ENCODE measurements around the gene MIPOL1. TPM values are rescaled to one million over a fixed set of nuclear protein-coding genes. Genes with fewer than 3 reads are reported as not detected.

Gene MIPOL1
- total and polyA plus RNA-seq, 2 of the 13 experiments (the other 11 are each of a cell fraction or from before 2014, with no cell fraction given) = 8.6 to 34.2 TPM

- BruUV-seq (replicated peaks) = TSS peak; percentile 68
- FAIRE-seq (no peak), DNase-seq (ENCODE audit: low spot score) (no peak), ATAC-seq (peak; percentile 7)
- no peaks in the 10 kb centered on the region for H4K20me1 ChIP-seq (ENCODE audit: insufficient read depth, low read length)
- peak overlapping the region; percentile 86 for H3K9ac ChIP-seq (ENCODE audit: insufficient read depth, low read depth, low read length)
- peak overlapping the region; percentile 62 to 85 (median 73) for H3K4me3 ChIP-seq (replicated peaks in 1 of 3; ENCODE audit: insufficient read depth in 1 of 3, low read depth in 2 of 3, low read length in 3 of 3)
- H3K4me1 ChIP-seq (ENCODE audit: insufficient read depth, low read length) = peaks cover 75% of the 10 kb centered on the region
- H3K27ac ChIP-seq (ENCODE audit: extremely low read length, insufficient read depth, low read length) = peak overlapping the region; percentile 71
- no peaks in the 10 kb centered on the region for H3K36me3 ChIP-seq (replicated peaks in 1 of 2; ENCODE audit: control insufficient read depth in 1 of 2, insufficient read depth in 2 of 2, low read length in 2 of 2)
- H3K79me2 ChIP-seq (ENCODE audit: insufficient read depth, low read length) = peaks cover 23% of the 10 kb centered on the region
- H3K27me3 ChIP-seq (ENCODE audit: control insufficient read depth in 1 of 2, insufficient read depth in 2 of 2, low read length in 2 of 2) = no peaks in the 10 kb centered on the region; a peak in 1 of 5 replicates
- ChIA-PET CTCF (ENCODE audit: low intra/inter-chr PET ratio, low total read pairs) (interaction anchor here (1.2 kb wide), 1 partner anchor 49 kb away, joined by 4 read pairs; no protein-coding TSS in a partner anchor), POLR2A (interaction anchor here (1.0 to 3.1 kb wide), 12 partner anchors 10 to 1972 kb away, joined by 4 to 29 read pairs (median 6); partner anchors contain the start of genes BRMS1L, FOXA1, MBIP and SLC25A21)
- no peaks in the 10 kb centered on the region for H3K9me3 ChIP-seq (ENCODE audit: low read length)
- in situ Hi-C loops (cut with HindIII; ENCODE audit: extremely low pct_ligation_motif_present, low pct_unique_long_range_greater_than_20kb) (no loop called here), intact Hi-C loops (cut with micrococcal nuclease; ENCODE audit: unreplicated experiment) (loop anchor here (1.0 to 2.0 kb wide), 2 partner anchors 26 to 49 kb away; partner anchors contain the start of gene SLC25A21)
- peak overlapping the region; percentile 91 for H3K4me2 ChIP-seq (ENCODE audit: low read depth, low read length)
- H2AFZ ChIP-seq (ENCODE audit: low read length) = peak overlapping the region; percentile 71
- WGBS (ENCODE audit: low lambda C conversion rate) = 20% methylated on average over 11 of the region's 11 CpGs
- TF ChIP-seq ZNF510 (CRISPR knock-in tag; IDR thresholded peaks at IDR 0.05; ENCODE audit: low read depth) (peak; percentile 21; the same call in 1 of the 2 replicates), ZNF772 (CRISPR knock-in tag; IDR thresholded peaks at IDR 0.05) (no peak), PAXIP1 (CRISPR knock-in tag; conservative IDR thresholded peaks at IDR 0.05) (peak; percentile 12; the same call in 1 of the 2 replicates), ZNF652 (CRISPR knock-in tag; IDR thresholded peaks at IDR 0.05; ENCODE audit: borderline replicate concordance, low read depth) (0 out of 2 replicates have a peak, but pooled peaks have one; percentile 8), WIZ (CRISPR knock-in tag; IDR thresholded peaks at IDR 0.05) (0 out of 2 replicates have a peak, but pooled peaks have one; percentile 68), POGK (CRISPR knock-in tag; conservative IDR thresholded peaks at IDR 0.05) (0 out of 2 replicates have a peak, but pooled peaks have one; percentile 12), ASH2L (IDR thresholded peaks at IDR 0.05; ENCODE audit: insufficient read length, low read depth, low read length) (peak; percentile 69), ZNF343 (CRISPR knock-in tag; IDR thresholded peaks at IDR 0.05) (peak; percentile 30; the same call in 1 of the 2 replicates), SPEN (CRISPR knock-in tag; IDR thresholded peaks at IDR 0.05; ENCODE audit: low read depth) (no peak), MBD4 (IDR thresholded peaks at IDR 0.05; ENCODE audit: borderline replicate concordance, low read length) (no peak), POGZ (CRISPR knock-in tag; IDR thresholded peaks at IDR 0.05) (no peak), CC2D1A (CRISPR knock-in tag; IDR thresholded peaks at IDR 0.05) (no peak), ZBTB34 (CRISPR knock-in tag; IDR thresholded peaks at IDR 0.05) (no peak), ZNF660 (CRISPR knock-in tag; IDR thresholded peaks at IDR 0.05; ENCODE audit: borderline replicate concordance, low read depth) (peak; percentile 8; the same call in 1 of the 2 replicates), KDM3A (CRISPR knock-in tag; IDR thresholded peaks at IDR 0.05; ENCODE audit: low read depth) (no peak), SNAPC5 (CRISPR knock-in tag; IDR thresholded peaks at IDR 0.05; ENCODE audit: borderline replicate concordance) (no peak), ZNF17 (CRISPR knock-in tag; IDR thresholded peaks at IDR 0.05) (0 out of 2 replicates have a peak, but pooled peaks have one; percentile 47), RELA (CRISPR knock-in tag; IDR thresholded peaks at IDR 0.05) (no peak)
Measured at GRCh38 chr14:37198273-37198598, 499 bp downstream of the MIPOL1 start.
